Measurements from ENCODE around the gene CEMIP. TPM values are rescaled to one million over a fixed set of nuclear protein-coding genes. Genes with fewer than 3 reads are reported as not detected.

Gene CEMIP
- total RNA-seq, 4 donors from 2014 or later, result 5.4 to 9.2 (median 8.7) TPM

GRCh38 chr15:80873366-80873952, 94.3 kb downstream of the CEMIP start:
- Histone ChIP-seq H3K36me3 (no peaks in the 10 kb centered on the region), H3K4me3 (no peak overlapping the region), H3K27ac (no peak overlapping the region), H3K9me3 (no peaks in the 10 kb centered on the region), H3K27me3 (no peaks in the 10 kb centered on the region), H3K4me1 (peaks cover 6% of the 10 kb centered on the region)
- WGBS, result 62% methylated on average over 4 of the region's 7 CpGs
- DNase-seq (ENCODE audit: low spot score in 2 of 2), result no peak
- TF ChIP-seq POLR2A (IDR thresholded peaks at IDR 0.05) (no peak), POLR2AphosphoS5 (IDR thresholded peaks at IDR 0.05) (no peak), CTCF (IDR thresholded peaks at IDR 0.05) (no peak), EP300 (IDR thresholded peaks at IDR 0.05) (no peak)

GRCh38 chr15:80875568-80876347, 96.6 kb downstream of the CEMIP start:
- Histone ChIP-seq H3K36me3 (no peaks in the 10 kb centered on the region), H3K4me1 (peaks cover 4% of the 10 kb centered on the region), H3K4me3 (no peak overlapping the region), H3K27me3 (no peaks in the 10 kb centered on the region), H3K9me3 (no peaks in the 10 kb centered on the region), H3K27ac (no peak overlapping the region)
- TF ChIP-seq EP300 (IDR thresholded peaks at IDR 0.05), result no peak
- TF ChIP-seq POLR2AphosphoS5 (IDR thresholded peaks at IDR 0.05), result no peak
- no peak for TF ChIP-seq CTCF (IDR thresholded peaks at IDR 0.05)
- TF ChIP-seq POLR2A (IDR thresholded peaks at IDR 0.05), result no peak
- no peak for DNase-seq (ENCODE audit: low spot score in 2 of 2)
- 55% methylated on average over 8 of the region's 8 CpGs for WGBS

- Histone ChIP-seq H3K4me1 (peaks cover 4% of the 10 kb centered on the region), H3K9me3 (no peaks in the 10 kb centered on the region), H3K27me3 (no peaks in the 10 kb centered on the region), H3K36me3 (no peaks in the 10 kb centered on the region), H3K27ac (no peak overlapping the region), H3K4me3 (no peak overlapping the region)
- TF ChIP-seq EP300 (IDR thresholded peaks at IDR 0.05) (no peak), POLR2AphosphoS5 (IDR thresholded peaks at IDR 0.05) (no peak), POLR2A (IDR thresholded peaks at IDR 0.05) (no peak), CTCF (IDR thresholded peaks at IDR 0.05) (no peak)
- WGBS, result 95% methylated on average over 4 of the region's 4 CpGs
- no peak for DNase-seq (ENCODE audit: low spot score in 2 of 2)
Measured at GRCh38 chr15:80876348-80876674, 97.1 kb downstream of the CEMIP start.

- no peak overlapping the region for H3K4me3 ChIP-seq
- no peaks in the 10 kb centered on the region for H3K36me3 ChIP-seq
- WGBS, result 97% methylated on average over 3 of the region's 3 CpGs
- TF ChIP-seq POLR2A (IDR thresholded peaks at IDR 0.05) (no peak), POLR2AphosphoS5 (IDR thresholded peaks at IDR 0.05) (no peak), EP300 (IDR thresholded peaks at IDR 0.05) (no peak), CTCF (IDR thresholded peaks at IDR 0.05) (no peak)
- no peak overlapping the region for H3K27ac ChIP-seq
- H3K9me3 ChIP-seq, result no peaks in the 10 kb centered on the region
- no peaks in the 10 kb centered on the region for H3K27me3 ChIP-seq
- no peak for DNase-seq (ENCODE audit: low spot score in 2 of 2)
- H3K4me1 ChIP-seq, result peaks cover 4% of the 10 kb centered on the region
Measured at GRCh38 chr15:80878242-80878866, 99.2 kb downstream of the CEMIP start.

GRCh38 chr15:80878867-80879250, 99.7 kb downstream of the CEMIP start:
- Histone ChIP-seq H3K27me3 (no peaks in the 10 kb centered on the region), H3K4me3 (no peak overlapping the region), H3K4me1 (peaks cover 4% of the 10 kb centered on the region), H3K36me3 (no peaks in the 10 kb centered on the region), H3K9me3 (no peaks in the 10 kb centered on the region), H3K27ac (no peak overlapping the region)
- WGBS, result 76% methylated on average over 2 of the region's 2 CpGs
- no peak for TF ChIP-seq POLR2AphosphoS5 (IDR thresholded peaks at IDR 0.05)
- DNase-seq (ENCODE audit: low spot score in 2 of 2), result no peak
